ENCODE measurements around the gene BTBD16. TPM values are rescaled to one million over a fixed set of nuclear protein-coding genes. Genes with fewer than 3 reads are reported as not detected.

The BTBD16 gene
- total and polyA plus RNA-seq, 10 of the 15 experiments (the other 5 are each of a cell fraction or from before 2014, with no cell fraction given), result 0.11 TPM; not detected in 9

GRCh38 chr10:122311716-122312115 lies 40.6 kb downstream of the BTBD16 start (continued):
- TF ChIP-seq ZNF592 (IDR thresholded peaks at IDR 0.05), result no peak

GRCh38 chr10:122316224-122316884 lies 45.3 kb downstream of the BTBD16 start:
- no peak overlapping the region for H3K9ac ChIP-seq (ENCODE audit: control insufficient read depth, insufficient read depth, low read length)
- ChIA-PET CTCF (interaction anchor here (0.9 to 1.3 kb wide), 2 partner anchors 17 kb away, joined by 3 to 5 read pairs; no protein-coding TSS in a partner anchor), SMC1A (ENCODE audit: uncharacterized antibody, unreplicated experiment) (interaction anchor here (0.9 kb wide), 1 partner anchor 119 kb away, joined by 3 read pairs; no protein-coding TSS in a partner anchor), RAD21 (ENCODE audit: unreplicated experiment) (no interaction called here), POLR2A (no interaction called here)
- in situ Hi-C loops (cut with MboI), result no loop called here
- BruUV-seq (replicated peaks), result no TSS peak
- H3K36me3 ChIP-seq (ENCODE audit: control insufficient read depth in 2 of 2, insufficient read depth in 2 of 2, low read length in 1 of 2), result no peaks in the 10 kb centered on the region
- no peaks in the 10 kb centered on the region; the same call in 2 of the 3 replicates for H3K9me3 ChIP-seq (replicated peaks; ENCODE audit: control insufficient read depth, insufficient read depth, low read length)
- H3K4me3 ChIP-seq, result no peak overlapping the region
- FAIRE-seq (no peak), DNase-seq (ENCODE audit: low read depth, low spot score) (no peak), ATAC-seq (no peak)
- H3K4me2 ChIP-seq (ENCODE audit: control insufficient read depth, insufficient read depth), result no peak overlapping the region
- H3K27ac ChIP-seq (ENCODE audit: control insufficient read depth, insufficient read depth), result no peak overlapping the region
- H4K20me1 ChIP-seq (ENCODE audit: control insufficient read depth, insufficient read depth), result no peaks in the 10 kb centered on the region
- H2AFZ ChIP-seq (ENCODE audit: control insufficient read depth, low read depth, low read length), result no peak overlapping the region
- WGBS (ENCODE audit: insufficient coverage, insufficient replicate concordance, low lambda C conversion rate, missing lambda C conversion rate), result 51% methylated on average over 12 of the region's 12 CpGs
- intact Hi-C loops (cut with micrococcal nuclease; ENCODE audit: unreplicated experiment), result no loop called here
- peaks cover 0 to 5% of the 10 kb centered on the region in 2 experiments; a peak in 1 of 4 replicates for H3K27me3 ChIP-seq (replicated peaks in 1 of 2; ENCODE audit: control insufficient read depth in 2 of 2, insufficient read depth in 2 of 2, low read length in 1 of 2)
- H3K4me1 ChIP-seq (ENCODE audit: control insufficient read depth, insufficient read depth, low read length), result no peaks in the 10 kb centered on the region
- no peak for TF ChIP-seq IRF4 (IDR thresholded peaks at IDR 0.05; ENCODE audit: low read depth, low read length)
- H3K79me2 ChIP-seq (ENCODE audit: control insufficient read depth, insufficient read depth, low read length), result no peaks in the 10 kb centered on the region
